GM13976 (cell line): ENCODE data around the gene EFNA5.
"Not testable (repeated sequence)": the region's sequence is repeated elsewhere in the genome, so short reads cannot be mapped to it uniquely, and the experiment has no call there.

Experiments
- DNase-seq: peaks from one replicate; pipeline ENCODE4 v3.0.0; 2012; ENCODE audit warnings: low spot score
- CTCF ChIP-seq: IDR thresholded peaks from 2 replicates; pipeline ENCODE4 v1.5.1; 2012; ENCODE audit warnings: borderline replicate concordance, mild to moderate bottlenecking; ENCODE audit not compliant: insufficient read depth; ENCODE audit errors: extremely low read depth, missing control alignments, control extremely low read depth
- in situ Hi-C: fragments of 300-500 bp; cut with MboI; formaldehyde crosslinking; loops from one replicate; pipeline ENCODE4 v1.12.0; 2022; ENCODE audit warnings: low sequenced_read_pairs, mixed read lengths, inconsistent platforms; ENCODE audit not compliant: unreplicated experiment

EFNA5 gene

GRCh38 chr5:107443897-107444296, 226.8 kb downstream of the EFNA5 start:
- TF ChIP-seq CTCF = no peak
- in situ Hi-C loops = no loop called here
- no peak for DNase-seq

- no peak for DNase-seq
- no peak for TF ChIP-seq CTCF
- in situ Hi-C loops = no loop called here
Measured at GRCh38 chr5:107442452-107442851, 228.3 kb downstream of the EFNA5 start.

DNA sequence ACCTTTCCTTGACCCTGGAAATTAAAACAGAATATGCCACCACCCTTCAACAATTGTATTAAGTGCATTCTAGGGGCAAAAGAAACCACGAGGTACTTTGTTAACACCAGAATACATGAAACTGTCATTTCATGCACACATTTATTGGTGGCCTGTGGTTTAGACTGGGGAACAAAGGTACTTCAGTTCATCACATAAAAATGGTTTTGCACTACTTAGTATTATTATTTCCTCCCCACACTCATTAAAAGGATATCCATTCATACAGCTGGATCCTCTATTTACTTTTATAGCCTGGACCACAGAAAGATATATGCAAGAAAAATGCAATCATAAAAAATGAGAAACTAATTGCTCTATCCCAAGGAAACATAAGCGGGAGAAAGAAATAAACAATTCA, 230.9 kb downstream of the EFNA5 start:
- in situ Hi-C loops = no loop called here
- TF ChIP-seq CTCF = no peak
- no peak for DNase-seq

GRCh38 chr5:107437986-107438510, 232.7 kb downstream of the EFNA5 start:
- no peak for DNase-seq
- in situ Hi-C loops = no loop called here
- TF ChIP-seq CTCF = no peak

DNA sequence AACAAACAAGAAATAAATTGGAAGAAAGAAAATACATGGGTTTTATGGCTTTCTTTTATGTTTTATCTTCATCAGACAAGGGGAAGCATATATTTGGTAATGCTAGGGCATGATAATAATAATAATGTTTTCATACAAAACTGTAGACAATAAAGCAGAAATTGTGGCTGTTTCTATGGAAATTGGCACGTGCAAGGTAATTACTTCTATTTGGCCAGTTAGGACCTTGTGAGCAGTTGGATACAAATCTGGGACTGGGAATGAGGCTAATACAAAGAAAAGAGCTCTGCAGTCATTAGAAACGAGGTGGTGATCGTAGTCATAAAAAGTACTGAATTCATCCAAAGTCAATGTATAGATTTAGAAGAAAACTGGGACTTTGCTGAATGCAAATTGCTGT, 233.6 kb downstream of the EFNA5 start:
- no peak for DNase-seq
- in situ Hi-C loops = no loop called here
- no peak for TF ChIP-seq CTCF

DNA sequence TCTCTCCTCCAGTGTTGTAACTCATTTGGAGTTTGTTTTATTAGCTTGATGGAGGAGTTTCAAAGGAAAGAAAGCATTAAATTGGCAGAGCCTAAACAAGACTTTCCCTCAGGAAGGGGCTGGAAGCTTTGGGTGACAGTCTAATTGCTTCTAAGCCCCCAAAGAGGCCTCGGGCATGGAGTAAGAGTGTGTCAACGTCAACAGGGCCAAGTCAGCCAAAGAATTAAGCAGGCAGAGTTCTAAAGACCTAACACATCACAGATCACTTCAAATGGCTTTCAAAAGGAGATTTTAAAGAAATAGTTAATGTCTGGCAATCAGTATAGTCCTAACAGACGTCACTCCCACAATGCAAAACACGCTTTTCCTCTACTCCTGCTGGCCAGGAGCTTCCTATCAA, 234.5 kb downstream of the EFNA5 start:
- in situ Hi-C loops = no loop called here
- DNase-seq = no peak
- no peak for TF ChIP-seq CTCF

- in situ Hi-C loops = no loop called here
- no peak for DNase-seq
- no peak for TF ChIP-seq CTCF
Measured at GRCh38 chr5:107435061-107435460, 235.7 kb downstream of the EFNA5 start.

GRCh38 chr5:107433646-107434045, 237.1 kb downstream of the EFNA5 start:
- DNase-seq, in situ Hi-C loops: not testable (repeated sequence)
